H9 (cell line): ENCODE data around the gene CIART. TPM values are rescaled to one million over a fixed set of nuclear protein-coding genes. Genes with fewer than 3 reads are reported as not detected.
A peak's percentile ranks its signal among the peaks of the same experiment; 100 is the strongest.

Experiments
- DNase-seq: peaks from one replicate; pipeline ENCODE4 v3.0.0-alpha.2; 2017
- H2AFZ ChIP-seq: one replicate; pipeline ENCODE4 v1.6.1; 2013; ENCODE audit warnings: mild to moderate bottlenecking, low read length, control low read depth, moderate library complexity
- H2AK5ac ChIP-seq: 2 replicates; pipeline ENCODE4 v1.6.1; 2013; ENCODE audit warnings: low read length, control low read depth, mixed read lengths; ENCODE audit not compliant: insufficient read length
- H2BK120ac ChIP-seq: one replicate; pipeline ENCODE4 v1.6.1; 2013; ENCODE audit warnings: low read depth, mild to moderate bottlenecking, low read length, control low read depth, inconsistent platforms; ENCODE audit not compliant: poor library complexity, severe bottlenecking
- H2BK12ac ChIP-seq: 2 replicates; pipeline ENCODE4 v1.6.1; 2013; ENCODE audit warnings: low read length, control low read depth, mixed read lengths, low read depth; ENCODE audit not compliant: insufficient read length
- H2BK15ac ChIP-seq: 2 replicates; pipeline ENCODE4 v1.6.1; 2013; ENCODE audit warnings: low read depth, low read length, control low read depth
- H2BK20ac ChIP-seq: one replicate; pipeline ENCODE4 v1.6.1; 2013; ENCODE audit warnings: low read depth, mild to moderate bottlenecking, low read length, control low read depth, inconsistent platforms; ENCODE audit not compliant: poor library complexity, severe bottlenecking
- H2BK5ac ChIP-seq: 2 replicates; pipeline ENCODE4 v1.6.1; 2013; ENCODE audit warnings: low read length, control low read depth, mixed read lengths; ENCODE audit not compliant: insufficient read length
- H3K14ac ChIP-seq: 2 replicates; pipeline ENCODE4 v1.6.1; 2013; ENCODE audit warnings: low read length, control low read depth; ENCODE audit not compliant: insufficient read depth
- H3K18ac ChIP-seq: 2 replicates; pipeline ENCODE4 v1.6.1; 2013; ENCODE audit warnings: low read depth, mild to moderate bottlenecking, mixed read lengths, low read length, control low read depth; ENCODE audit not compliant: insufficient read length
- H3K23ac ChIP-seq: 2 replicates; pipeline ENCODE4 v1.6.1; 2013; ENCODE audit warnings: low read length, control low read depth, mixed read lengths, low read depth; ENCODE audit not compliant: insufficient read length
- H3K23me2 ChIP-seq: 2 replicates; pipeline ENCODE4 v1.6.1; 2013; ENCODE audit warnings: low read depth, mild to moderate bottlenecking, mixed read lengths, low read length, control low read depth; ENCODE audit not compliant: insufficient read length, poor library complexity, severe bottlenecking
- H3K27ac ChIP-seq: 2 replicates; pipeline ENCODE4 v1.5.1; 2013; ENCODE audit warnings: low read length, control low read depth, mixed read lengths, low read depth; ENCODE audit not compliant: insufficient read length
- H3K27me3 ChIP-seq: 2 replicates; pipeline ENCODE4 v1.6.1; 2013; ENCODE audit warnings: low read length, control low read depth, inconsistent platforms; ENCODE audit not compliant: insufficient read depth
- H3K4ac ChIP-seq: 2 replicates; pipeline ENCODE4 v1.6.1; 2013; ENCODE audit warnings: low read depth, mild to moderate bottlenecking, control low read depth, inconsistent platforms, low read length, moderate library complexity
- H3K4me1 ChIP-seq: 2 replicates; pipeline ENCODE4 v1.6.1; 2013; ENCODE audit warnings: low read length, control low read depth, inconsistent platforms; ENCODE audit not compliant: insufficient read depth
- H3K4me2 ChIP-seq: 2 replicates; pipeline ENCODE4 v1.6.1; 2013; ENCODE audit warnings: low read length, control low read depth, mixed read lengths; ENCODE audit not compliant: insufficient read length, insufficient read depth
- H3K56ac ChIP-seq: 2 replicates; pipeline ENCODE4 v1.6.1; 2013; ENCODE audit warnings: low read depth, mild to moderate bottlenecking, mixed read lengths, low read length, control low read depth; ENCODE audit not compliant: insufficient read length
- H3K79me1 ChIP-seq: 2 replicates; pipeline ENCODE4 v1.6.1; 2013; ENCODE audit warnings: low read depth, mild to moderate bottlenecking, moderate library complexity, low read length, control low read depth, inconsistent platforms; ENCODE audit not compliant: insufficient read depth, poor library complexity, severe bottlenecking
- H3K79me2 ChIP-seq: 2 replicates; pipeline ENCODE4 v1.6.1; 2013; ENCODE audit warnings: low read length, control low read depth, inconsistent platforms; ENCODE audit not compliant: insufficient read depth
- H3K9ac ChIP-seq: 2 replicates; pipeline ENCODE4 v1.6.1; 2013; ENCODE audit warnings: low read length, control low read depth, mixed read lengths; ENCODE audit not compliant: insufficient read length; ENCODE audit errors: extremely low read depth
- H3K9me3 ChIP-seq: one replicate; pipeline ENCODE4 v1.6.1; 2013; ENCODE audit warnings: low read depth, low read length, inconsistent platforms; ENCODE audit not compliant: control insufficient read depth
- H3T11ph ChIP-seq: one replicate; pipeline ENCODE4 v1.6.1; 2013; ENCODE audit warnings: mild to moderate bottlenecking, low read length, control low read depth, inconsistent platforms
- H4K20me1 ChIP-seq: one replicate; pipeline ENCODE4 v1.6.1; 2013; ENCODE audit not compliant: control insufficient read depth, insufficient read length, insufficient read depth
- H4K5ac ChIP-seq: 2 replicates; pipeline ENCODE4 v1.6.1; 2013; ENCODE audit warnings: low read depth, mild to moderate bottlenecking, mixed read lengths, low read length, control low read depth; ENCODE audit not compliant: insufficient read length
- H4K8ac ChIP-seq: replicated peaks from 2 replicates; pipeline ENCODE4 v1.6.1; 2013; ENCODE audit warnings: low read length, control low read depth, mixed read lengths, low read depth; ENCODE audit not compliant: insufficient read length
- H4K91ac ChIP-seq: 2 replicates; pipeline ENCODE4 v1.6.1; 2013; ENCODE audit warnings: low read depth, mild to moderate bottlenecking, moderate library complexity, mixed read lengths, low read length, control low read depth; ENCODE audit not compliant: insufficient read length
- H3K27ac Mint-ChIP-seq, 3 experiments: 2 replicates in 2 of 3; 3 replicates in 1 of 3; pipeline ENCODE4 v1.8.0; 2020 to 2021; ENCODE audit warnings: mixed read lengths in 3 of 3, mild to moderate bottlenecking in 1 of 3, moderate library complexity in 1 of 3
- H3K27me3 Mint-ChIP-seq: 2 replicates; pipeline ENCODE4 v1.8.0; 2021; ENCODE audit warnings: low read depth, mild to moderate bottlenecking, moderate library complexity, mixed read lengths
- H3K36me3 Mint-ChIP-seq, 3 experiments: 2 replicates in 2 of 3; 3 replicates in 1 of 3; pipeline ENCODE4 v1.8.0; 2020 to 2021; ENCODE audit warnings: low read depth in 3 of 3, mixed read lengths in 3 of 3; ENCODE audit not compliant: insufficient read depth in 1 of 3
- H3K4me1 Mint-ChIP-seq, 2 experiments: 2 replicates each; pipeline ENCODE4 v1.8.0; 2020; ENCODE audit warnings: mixed read lengths in 2 of 2
- H3K4me3 Mint-ChIP-seq, 2 experiments: 2 replicates in 1 of 2; 3 replicates in 1 of 2; pipeline ENCODE4 v1.8.0; 2020 to 2021; ENCODE audit warnings: mild to moderate bottlenecking in 2 of 2, mixed read lengths in 2 of 2, moderate library complexity in 1 of 2
- H3K9me3 Mint-ChIP-seq, 2 experiments: 2 replicates in 1 of 2; 3 replicates in 1 of 2; pipeline ENCODE4 v1.8.0; 2020; ENCODE audit warnings: mild to moderate bottlenecking in 2 of 2, mixed read lengths in 2 of 2, moderate library complexity in 1 of 2
- WGBS: extraction: QIAGEN DNeasy Blood & Tissue Kit; methylation state at CpG from one replicate; pipeline ENCODE4 v1.1.7; 2013; ENCODE audit warnings: missing lambda C conversion rate, low lambda C conversion rate, mixed read lengths; ENCODE audit not compliant: insufficient read length; ENCODE audit errors: extremely low coverage; 5-methylcytosine and 5-hydroxymethylcytosine counted together
- total RNA-seq: library from RNA; stranded (reverse); gene quantifications from 2 replicates; pipeline ENCODE4 v1.2.1, GENCODE V29; 2021
- TF ChIP-seq, protein P1 (sequence below): fragments of 200-600 bp; sonication (generic); conservative IDR thresholded peaks from 3 replicates; pipeline ENCODE4 v1.8.0; 2021; ENCODE audit warnings: antibody characterized with exemption, mild to moderate bottlenecking

Gene CIART
- total RNA-seq, 1 experiment from 2014 or later: 15.6 TPM

DNA sequence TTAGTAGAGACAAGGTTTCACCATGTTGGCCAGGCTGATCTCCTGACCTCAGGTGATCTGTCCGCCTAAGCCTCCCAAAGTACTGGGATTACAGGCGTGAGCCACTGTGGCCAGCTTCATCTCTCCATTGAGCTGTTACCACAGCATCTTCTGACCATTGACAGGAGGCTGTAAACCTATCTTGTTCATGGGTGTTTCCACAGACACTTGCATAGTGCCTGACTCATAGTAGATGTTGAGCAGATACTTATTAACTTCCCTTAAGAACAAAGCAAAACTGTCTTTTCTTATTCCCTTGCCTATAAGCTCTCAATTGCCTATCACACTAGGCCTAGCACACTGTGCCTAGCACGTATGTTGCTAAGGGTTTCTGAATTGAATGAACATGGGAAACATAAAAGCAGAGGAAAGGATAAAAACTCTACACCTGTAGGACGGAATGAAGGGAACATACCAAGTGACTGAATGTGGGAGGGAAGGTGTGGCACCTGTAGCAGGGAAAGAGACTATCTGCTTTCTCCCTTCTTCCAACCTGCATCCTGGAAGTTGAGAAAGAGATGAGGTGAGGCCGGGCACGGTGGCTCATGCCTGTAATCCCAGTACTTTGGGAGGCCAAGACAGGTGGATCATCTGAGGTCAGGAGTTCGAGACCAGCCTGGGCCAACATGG lies 10.9 kb upstream of the CIART start:
- peak overlapping the region; percentile 14 for H2BK120ac ChIP-seq
- no peak overlapping the region for H3K18ac ChIP-seq
- H3K23ac ChIP-seq: no peak overlapping the region
- H4K5ac ChIP-seq: no peak overlapping the region
- no peaks in the 10 kb centered on the region; a peak in 1 of 5 replicates for H3K9me3 Mint-ChIP-seq
- peak overlapping the region in 2 of 3 experiments; percentile 42 to 94; a peak in 5 of 7 replicates for H3K27ac Mint-ChIP-seq
- H4K8ac ChIP-seq: no peak overlapping the region
- no peak overlapping the region for H3T11ph ChIP-seq
- peak overlapping the region; percentile 13; the same call in 1 of the 2 replicates for H2BK15ac ChIP-seq
- no peak overlapping the region for H3K56ac ChIP-seq
- peaks cover 10 to 23% (median 17%) of the 10 kb centered on the region in 3 experiments for H3K36me3 Mint-ChIP-seq
- H3K4me2 ChIP-seq: no peak overlapping the region
- peaks cover 6% of the 10 kb centered on the region; the same call in 1 of the 2 replicates for H3K79me2 ChIP-seq
- H3K79me1 ChIP-seq: peaks cover 5% of the 10 kb centered on the region
- peak overlapping the region; percentile 79 for H2BK12ac ChIP-seq
- H3K9ac ChIP-seq: no peak overlapping the region
- H4K20me1 ChIP-seq: no peaks in the 10 kb centered on the region
- H2AFZ ChIP-seq: no peak overlapping the region
- peaks cover 2% of the 10 kb centered on the region; the same call in 1 of the 2 replicates for H3K4me1 ChIP-seq
- H3K27me3 ChIP-seq: no peaks in the 10 kb centered on the region
- TF ChIP-seq, protein P1, sequence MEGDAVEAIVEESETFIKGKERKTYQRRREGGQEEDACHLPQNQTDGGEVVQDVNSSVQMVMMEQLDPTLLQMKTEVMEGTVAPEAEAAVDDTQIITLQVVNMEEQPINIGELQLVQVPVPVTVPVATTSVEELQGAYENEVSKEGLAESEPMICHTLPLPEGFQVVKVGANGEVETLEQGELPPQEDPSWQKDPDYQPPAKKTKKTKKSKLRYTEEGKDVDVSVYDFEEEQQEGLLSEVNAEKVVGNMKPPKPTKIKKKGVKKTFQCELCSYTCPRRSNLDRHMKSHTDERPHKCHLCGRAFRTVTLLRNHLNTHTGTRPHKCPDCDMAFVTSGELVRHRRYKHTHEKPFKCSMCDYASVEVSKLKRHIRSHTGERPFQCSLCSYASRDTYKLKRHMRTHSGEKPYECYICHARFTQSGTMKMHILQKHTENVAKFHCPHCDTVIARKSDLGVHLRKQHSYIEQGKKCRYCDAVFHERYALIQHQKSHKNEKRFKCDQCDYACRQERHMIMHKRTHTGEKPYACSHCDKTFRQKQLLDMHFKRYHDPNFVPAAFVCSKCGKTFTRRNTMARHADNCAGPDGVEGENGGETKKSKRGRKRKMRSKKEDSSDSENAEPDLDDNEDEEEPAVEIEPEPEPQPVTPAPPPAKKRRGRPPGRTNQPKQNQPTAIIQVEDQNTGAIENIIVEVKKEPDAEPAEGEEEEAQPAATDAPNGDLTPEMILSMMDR: no peak
- H3K4ac ChIP-seq: no peak overlapping the region
- H2BK20ac ChIP-seq: no peak overlapping the region
- peak overlapping the region in 1 of 2 experiments; percentile 43; a peak in 1 of 5 replicates for H3K4me3 Mint-ChIP-seq
- H3K9me3 ChIP-seq: no peaks in the 10 kb centered on the region
- no peak overlapping the region for H3K27ac ChIP-seq
- peaks cover 45 to 50% of the 10 kb centered on the region in 2 experiments for H3K4me1 Mint-ChIP-seq
- peaks cover 20% of the 10 kb centered on the region for H3K23me2 ChIP-seq
- H4K91ac ChIP-seq: no peak overlapping the region
- no CpG with 5 or more reads among the region's 7 CpGs for WGBS
- peak overlapping the region; percentile 54 for H2AK5ac ChIP-seq
- H3K27me3 Mint-ChIP-seq: no peaks in the 10 kb centered on the region
- no peak overlapping the region for H2BK5ac ChIP-seq
- H3K14ac ChIP-seq: no peak overlapping the region
- no peak for DNase-seq
